Ectodermal cell (in vitro differentiated cells): ENCODE data around the gene CSH1.

Source experiments
- H3K27ac ChIP-seq: 2 replicates; pipeline ENCODE4 v1.7.0; 2013; ENCODE audit warnings: mild to moderate bottlenecking, low read depth, low read length; ENCODE audit not compliant: insufficient read depth, poor library complexity, severe bottlenecking
- H3K27me3 ChIP-seq: 2 replicates; pipeline ENCODE4 v1.7.0; 2013; ENCODE audit warnings: mild to moderate bottlenecking, low read length; ENCODE audit not compliant: insufficient read depth, control insufficient read depth, poor library complexity, severe bottlenecking
- H3K36me3 ChIP-seq: one replicate; pipeline ENCODE4 v1.7.0; 2013; ENCODE audit warnings: low read length; ENCODE audit not compliant: control insufficient read depth, insufficient read depth
- H3K4me1 ChIP-seq: one replicate; pipeline ENCODE4 v1.7.0; 2013; ENCODE audit warnings: low read length; ENCODE audit not compliant: control insufficient read depth, insufficient read depth
- H3K4me3 ChIP-seq: 2 replicates; pipeline ENCODE4 v1.7.0; 2013; ENCODE audit warnings: low read depth, low read length, control low read depth; ENCODE audit not compliant: insufficient read depth
- H3K9me3 ChIP-seq: 2 replicates; pipeline ENCODE4 v1.7.0; 2013; ENCODE audit warnings: mild to moderate bottlenecking, low read length, moderate library complexity; ENCODE audit not compliant: control insufficient read depth
- whole genome bisulfite sequencing, 2 experiments: methylation state at CpG; one replicate each; pipeline ENCODE4 v1.1.7; 2013; ENCODE audit warnings: missing lambda C conversion rate in 2 of 2; 5-methylcytosine and 5-hydroxymethylcytosine counted together

CSH1 gene

GRCh38 chr17:63845509-63845908, 50.9 kb downstream of the CSH1 start:
- Histone ChIP-seq H3K36me3 (no peaks in the 10 kb centered on the region), H3K9me3 (no peaks in the 10 kb centered on the region), H3K4me1 (peaks cover 9% of the 10 kb centered on the region), H3K4me3 (no peak overlapping the region), H3K27ac (no peak overlapping the region), H3K27me3 (peaks cover 45% of the 10 kb centered on the region)
- WGBS, 2 experiments: no CpG with 5 or more reads among the region's 1 CpG
